Spleen (tissue), 11 donors: ENCODE measurements around the gene ACSM2B. TPM values are rescaled to one million over a fixed set of nuclear protein-coding genes. Genes with fewer than 3 reads are reported as not detected.
"Not testable (repeated sequence)": the region's sequence is repeated elsewhere in the genome, so short reads cannot be mapped to it uniquely, and the experiment has no call there.

Source experiments
- DNase-seq: peaks from one replicate; pipeline ENCODE4 v3.0.0-alpha.2; 2020
- H3K27ac ChIP-seq, 8 donors: fragments of 200-600 bp; sonication (generic) in 7 of 8; 1 replicate in 4 of 8; 2 replicates in 4 of 8; pipeline versions ENCODE4 v1.5.0 to v1.8.0; 2016 to 2021; ENCODE audit warnings: inconsistent platforms in 4 of 8, mild to moderate bottlenecking in 4 of 8, moderate library complexity in 1 of 8
- H3K27me3 ChIP-seq, 7 donors: fragments of 200-600 bp; sonication (generic) in 6 of 7; replicated peaks in 1 of 7; 1 replicate in 4 of 7; 2 replicates in 3 of 7; pipeline versions ENCODE4 v1.5.0 to v1.8.0; 2016 to 2021; ENCODE audit warnings: inconsistent platforms in 3 of 7, mild to moderate bottlenecking in 1 of 7
- H3K36me3 ChIP-seq, 6 donors: fragments of 200-600 bp; sonication (generic) in 5 of 6; 1 replicate in 4 of 6; 2 replicates in 2 of 6; pipeline versions ENCODE4 v1.5.0 to v1.8.0; 2016 to 2021; ENCODE audit warnings: inconsistent platforms in 2 of 6
- H3K4me1 ChIP-seq, 6 donors: fragments of 200-600 bp; sonication (generic) in 5 of 6; 1 replicate in 3 of 6; 2 replicates in 3 of 6; pipeline versions ENCODE4 v1.5.0 to v1.8.0; 2016 to 2021; ENCODE audit warnings: inconsistent platforms in 3 of 6
- H3K4me3 ChIP-seq, 8 donors: fragments of 200-600 bp; sonication (generic) in 7 of 8; 1 replicate in 4 of 8; 2 replicates in 4 of 8; pipeline versions ENCODE4 v1.5.0 to v1.8.0; 2016 to 2021; ENCODE audit warnings: inconsistent platforms in 4 of 8, mild to moderate bottlenecking in 4 of 8, moderate library complexity in 2 of 8
- H3K9me3 ChIP-seq, 8 donors: fragments of 200-600 bp; sonication (generic) in 7 of 8; 1 replicate in 4 of 8; 2 replicates in 4 of 8; pipeline versions ENCODE4 v1.5.0 to v1.8.0; 2016 to 2021; ENCODE audit warnings: inconsistent platforms in 4 of 8
- POLR2A ChIP-seq, 3 donors: fragments of 450-650 bp; IDR thresholded peaks; one replicate each; pipeline ENCODE4 v1.5.1; 2017; ENCODE audit warnings: antibody characterized with exemption in 3 of 3, mild to moderate bottlenecking in 1 of 3
- POLR2AphosphoS5 ChIP-seq, 3 donors: sonication (generic); formaldehyde crosslinking; IDR thresholded peaks; one replicate each; pipeline ENCODE4 v1.5.1; 2017; ENCODE audit warnings: antibody characterized with exemption in 3 of 3
- WGBS, 5 donors: extraction: QIAGEN DNeasy Blood & Tissue Kit in 3 of 5; methylation state at CpG; one replicate each; pipeline versions ENCODE4 v1.1.5 to v1.1.7; 2013 to 2018; 5-methylcytosine and 5-hydroxymethylcytosine counted together
- intact Hi-C: fragments of 100-400 bp; cut with DNase I; formaldehyde crosslinking; loops from one replicate; pipeline ENCODE4 v1.15.0; 2023; ENCODE audit warnings: low total_unique reads
- polyA plus RNA-seq, 3 donors: library from polyadenylated mRNA; stranded (reverse); fragments of 200-250 nt; gene quantifications; one replicate each; pipeline ENCODE4 v1.2.1, GENCODE V29; 2013
- small RNA-seq, 4 donors: library from RNA; depleted of rRNA; stranded (forward); fragments of <200 nt; gene quantifications; one replicate each; pipeline ENCODE3, GENCODE V24; 2016
- total RNA-seq, 7 donors: library from RNA; depleted of rRNA in 3 of 7; stranded (reverse); fragments of >200 nt in 3 of 7; fragmentation: NEBNext Ultra II Directional in 4 of 7; extraction: Animal tissue kit (Norgen Biotek cat#: 25700) in 4 of 7; gene quantifications; one replicate each; pipeline versions ENCODE4 v1.1.0 to v1.2.1, GENCODE V29; 2016 to 2021
- TF ChIP-seq, protein P1 (sequence below), 11 experiments: fragments of 200-600 bp in 7 of 11; fragments of 450-650 bp in 4 of 11; sonication (generic) in 4 of 11; IDR thresholded peaks in 8 of 11; conservative IDR thresholded peaks in 3 of 11; 1 replicate in 7 of 11; 2 replicates in 4 of 11; pipeline versions ENCODE4 v1.4.0 to v1.8.0; 2016 to 2021; ENCODE audit warnings: antibody characterized with exemption in 11 of 11, inconsistent platforms in 4 of 11, mild to moderate bottlenecking in 1 of 11
- donor health status: healthy with polysubstance abuse.
- donor health status: DM: no; HTN: no; CAD: no; lungs with moderate emphysema.
- donor health status: DM: no; HTN: no; CAD: no.
- donor health status: Bipolar disorder and iron deficiency.
- donor health status: healthy.
- donor health status: DM: no; HTN: no; CAD: no.
- donor health status: DM: yes; HTN: yes; CAD: no.

The ACSM2B gene
- total and polyA plus RNA-seq, 10 donors, result not detected

GRCh38 chr16:20507280-20507679, 68.9 kb downstream of the ACSM2B start:
- 38 to 81% (median 75%) methylated on average over 2 of the region's 2 CpGs for WGBS, 5 donors
- Histone ChIP-seq H3K4me1 (no peaks in the 10 kb centered on the region), H3K4me3 (peak overlapping the region in 1 of 8 donors; percentile 6), H3K9me3 (peaks cover 4 to 36% (median 24%) of the 10 kb centered on the region in 8 donors), H3K27ac (no peak overlapping the region), H3K36me3 (no peaks in the 10 kb centered on the region), H3K27me3 (no peaks in the 10 kb centered on the region)
- DNase-seq, result no peak
- TF ChIP-seq, protein P1, sequence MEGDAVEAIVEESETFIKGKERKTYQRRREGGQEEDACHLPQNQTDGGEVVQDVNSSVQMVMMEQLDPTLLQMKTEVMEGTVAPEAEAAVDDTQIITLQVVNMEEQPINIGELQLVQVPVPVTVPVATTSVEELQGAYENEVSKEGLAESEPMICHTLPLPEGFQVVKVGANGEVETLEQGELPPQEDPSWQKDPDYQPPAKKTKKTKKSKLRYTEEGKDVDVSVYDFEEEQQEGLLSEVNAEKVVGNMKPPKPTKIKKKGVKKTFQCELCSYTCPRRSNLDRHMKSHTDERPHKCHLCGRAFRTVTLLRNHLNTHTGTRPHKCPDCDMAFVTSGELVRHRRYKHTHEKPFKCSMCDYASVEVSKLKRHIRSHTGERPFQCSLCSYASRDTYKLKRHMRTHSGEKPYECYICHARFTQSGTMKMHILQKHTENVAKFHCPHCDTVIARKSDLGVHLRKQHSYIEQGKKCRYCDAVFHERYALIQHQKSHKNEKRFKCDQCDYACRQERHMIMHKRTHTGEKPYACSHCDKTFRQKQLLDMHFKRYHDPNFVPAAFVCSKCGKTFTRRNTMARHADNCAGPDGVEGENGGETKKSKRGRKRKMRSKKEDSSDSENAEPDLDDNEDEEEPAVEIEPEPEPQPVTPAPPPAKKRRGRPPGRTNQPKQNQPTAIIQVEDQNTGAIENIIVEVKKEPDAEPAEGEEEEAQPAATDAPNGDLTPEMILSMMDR (IDR thresholded peaks at IDR 0.05 in 8 of 11, conservative IDR thresholded peaks at IDR 0.05 in 3 of 11), result no peak
- TF ChIP-seq POLR2A (IDR thresholded peaks at IDR 0.05) (no peak), POLR2AphosphoS5 (IDR thresholded peaks at IDR 0.05) (no peak)
- intact Hi-C loops, result no loop called here

- intact Hi-C loops, result no loop called here
- no peaks in the 10 kb centered on the region for H3K36me3 ChIP-seq
- H3K27me3 ChIP-seq, result no peaks in the 10 kb centered on the region
- no peak overlapping the region for H3K4me3 ChIP-seq
- peaks cover 4 to 41% (median 24%) of the 10 kb centered on the region in 8 donors for H3K9me3 ChIP-seq
- H3K4me1 ChIP-seq, result no peaks in the 10 kb centered on the region
- WGBS, 5 donors, result 73 to 100% (median 83%) methylated on average over 1 of the region's 1 CpG
- no peak for DNase-seq
- TF ChIP-seq POLR2A (IDR thresholded peaks at IDR 0.05) (no peak), POLR2AphosphoS5 (IDR thresholded peaks at IDR 0.05) (no peak)
- TF ChIP-seq, protein P1 (IDR thresholded peaks at IDR 0.05 in 8 of 11, conservative IDR thresholded peaks at IDR 0.05 in 3 of 11), result no peak
- H3K27ac ChIP-seq, result no peak overlapping the region
Observed at GRCh38 chr16:20504418-20504817, 71.7 kb downstream of the ACSM2B start.

GRCh38 chr16:20491448-20491847, 84.7 kb downstream of the ACSM2B start:
- H3K36me3 ChIP-seq, H3K4me3 ChIP-seq, H3K9me3 ChIP-seq, H3K4me1 ChIP-seq, DNase-seq, intact Hi-C loops, H3K27me3 ChIP-seq, H3K27ac ChIP-seq: not testable (repeated sequence)
- WGBS, 5 donors, result no CpG with 5 or more reads among the region's 11 CpGs

- H3K4me3 ChIP-seq, intact Hi-C loops, H3K4me1 ChIP-seq, H3K27me3 ChIP-seq, DNase-seq, H3K27ac ChIP-seq, H3K9me3 ChIP-seq, H3K36me3 ChIP-seq: not testable (repeated sequence)
- WGBS, 5 donors, result no CpG with 5 or more reads among the region's 3 CpGs
Observed at GRCh38 chr16:20490994-20491393, 85.2 kb downstream of the ACSM2B start.

Small RNA genes lying within 50 kb of the gene (small RNA-seq; reads per million reads assigned to genes)
- gene AC141273.3, result 0 reads per million in 4 donors

Other genes with a start within 250 kb of the ACSM2B start
- 1 to 10 TPM in 3 of 7 donors, not detected in 4; 1.4 to 4.9 (median 3.2) TPM for gene GP2, start 248.9 kb downstream of the ACSM2B start, total RNA-seq
- under 1 TPM; 0.26 to 0.61 (median 0.55) TPM for gene GP2, start 248.9 kb downstream of the ACSM2B start, polyA plus RNA-seq
- not detected for gene UMOD, start 223.7 kb downstream of the ACSM2B start, total RNA-seq
- under 1 TPM in 1 of 3 donors, not detected in 2; 0.17 TPM for gene UMOD, start 223.7 kb downstream of the ACSM2B start, polyA plus RNA-seq
- gene PDILT, start 171.6 kb downstream of the ACSM2B start, total RNA-seq, result not detected
- not detected for gene PDILT, start 171.6 kb downstream of the ACSM2B start, polyA plus RNA-seq
- 1 to 10 TPM; 2.1 to 8.8 (median 5.6) TPM for gene ACSM5, start 166.8 kb downstream of the ACSM2B start, total RNA-seq
- gene ACSM5, start 166.8 kb downstream of the ACSM2B start, polyA plus RNA-seq, result 1 to 10 TPM in 2 of 3 donors, under 1 TPM in 1; 1.00 to 1.6 (median 1.3) TPM
- under 1 TPM in 1 of 7 donors, not detected in 6; 0.43 TPM for gene ACSM2A, start 124.8 kb downstream of the ACSM2B start, total RNA-seq
- gene ACSM2A, start 124.8 kb downstream of the ACSM2B start, polyA plus RNA-seq, result not detected
- under 1 TPM in 3 of 7 donors, not detected in 4; 0.25 to 0.72 (median 0.44) TPM for gene ACSM1, start 121.3 kb upstream of the ACSM2B start, total RNA-seq
- gene ACSM1, start 121.3 kb upstream of the ACSM2B start, polyA plus RNA-seq, result under 1 TPM; 0.26 to 0.47 (median 0.37) TPM
- gene THUMPD1, start 165.5 kb upstream of the ACSM2B start, total RNA-seq, result 10 to 100 TPM; 33.6 to 63.1 (median 40.3) TPM
- gene THUMPD1, start 165.5 kb upstream of the ACSM2B start, polyA plus RNA-seq, result 10 to 100 TPM; 17.1 to 19.9 (median 17.5) TPM
- gene ACSM3, start 187.6 kb upstream of the ACSM2B start, total RNA-seq, result 1 to 10 TPM; 2.6 to 9.0 (median 4.7) TPM
- 1 to 10 TPM; 3.0 to 4.2 (median 4.2) TPM for gene ACSM3, start 187.6 kb upstream of the ACSM2B start, polyA plus RNA-seq
- 10 to 100 TPM in 3 of 7 donors, 1 to 10 TPM in 4; 6.9 to 15.3 (median 8.9) TPM for gene ERI2, start 230.1 kb upstream of the ACSM2B start, total RNA-seq
- 1 to 10 TPM; 2.5 to 5.8 (median 3.8) TPM for gene ERI2, start 230.1 kb upstream of the ACSM2B start, polyA plus RNA-seq
- gene REXO5, start 230.2 kb upstream of the ACSM2B start, total RNA-seq, result 1 to 10 TPM; 1.1 to 3.7 (median 1.9) TPM
- 1 to 10 TPM in 1 of 3 donors, under 1 TPM in 2; 0.46 to 1.1 (median 0.90) TPM for gene REXO5, start 230.2 kb upstream of the ACSM2B start, polyA plus RNA-seq